ENCODE results near the gene PFDN6. TPM values are rescaled to one million over a fixed set of nuclear protein-coding genes. Genes with fewer than 3 reads are reported as not detected.

The PFDN6 gene
- total and polyA plus RNA-seq, 10 of the 15 experiments (the other 5 are each of a cell fraction or from before 2014, with no cell fraction given) = 3.1 to 168 (median 82.6) TPM

GRCh38 chr6:33289784-33290315 is 449 bp downstream of the PFDN6 start (continued):
- TF ChIP-seq ZNF592 (IDR thresholded peaks at IDR 0.05) (no peak), TCF12 (IDR thresholded peaks at IDR 0.05; ENCODE audit: low read depth, low read length) (no peak)

GRCh38 chr6:33290459-33290858 is 1.1 kb downstream of the PFDN6 start:
- FAIRE-seq (no peak), ATAC-seq (no peak), DNase-seq (ENCODE audit: low read depth, low spot score) (no peak)
- CTCF ChIA-PET = interaction anchor here (1.1 to 5.0 kb wide), 3 partner anchors 11 to 105 kb away, joined by 3 to 28 read pairs (median 3); partner anchors contain the start of gene B3GALT4
- peak overlapping the region; percentile 80 for H3K4me2 ChIP-seq (ENCODE audit: control insufficient read depth, insufficient read depth)
- SMC1A ChIA-PET (ENCODE audit: uncharacterized antibody, unreplicated experiment) = interaction anchor here (2.8 to 4.4 kb wide), 2 partner anchors 13 to 19 kb away, joined by 8 to 25 read pairs; partner anchors contain the start of genes B3GALT4, RPS18 and VPS52
- H3K27me3 ChIP-seq (replicated peaks in 1 of 2; ENCODE audit: control insufficient read depth in 2 of 2, insufficient read depth in 2 of 2, low read length in 1 of 2) = no peaks in the 10 kb centered on the region
- H4K20me1 ChIP-seq (ENCODE audit: control insufficient read depth, insufficient read depth) = no peaks in the 10 kb centered on the region
- no TSS peak for BruUV-seq (replicated peaks)
- TF ChIP-seq ASH2L (IDR thresholded peaks at IDR 0.05; ENCODE audit: borderline replicate concordance, low read depth) (no peak), REST (IDR thresholded peaks at IDR 0.05; ENCODE audit: low read depth, low read length) (no peak), POLR2AphosphoS2 (IDR thresholded peaks at IDR 0.05; ENCODE audit: low read depth, low read length) (no peak), BCLAF1 (IDR thresholded peaks at IDR 0.05) (no peak)
- H3K27ac ChIP-seq (ENCODE audit: control insufficient read depth, insufficient read depth) = peak overlapping the region; percentile 74
- peaks cover 0 to 21% of the 10 kb centered on the region in 2 experiments; a peak in 3 of 4 replicates for H3K36me3 ChIP-seq (ENCODE audit: control insufficient read depth in 2 of 2, insufficient read depth in 2 of 2, low read length in 1 of 2)
- H3K9ac ChIP-seq (ENCODE audit: control insufficient read depth, insufficient read depth, low read length) = peak overlapping the region; percentile 73
- peak overlapping the region; percentile 78 for H3K4me3 ChIP-seq
- RAD21 ChIA-PET (ENCODE audit: unreplicated experiment) = interaction anchor here (1.0 to 2.6 kb wide), 3 partner anchors 9 to 55 kb away, joined by 4 to 11 read pairs (median 11); no protein-coding TSS in a partner anchor
- in situ Hi-C loops (cut with MboI) (no loop called here), intact Hi-C loops (cut with micrococcal nuclease; ENCODE audit: unreplicated experiment) (no loop called here)
- POLR2A ChIA-PET = interaction anchor here (0.9 to 3.5 kb wide), 5 partner anchors 8 to 23 kb away, joined by 3 to 60 read pairs (median 24); partner anchors contain the start of genes B3GALT4, RGL2, RPS18 and TAPBP
- no peaks in the 10 kb centered on the region for H3K4me1 ChIP-seq (ENCODE audit: control insufficient read depth, insufficient read depth, low read length)
- no peak overlapping the region for H2AFZ ChIP-seq (ENCODE audit: control insufficient read depth, low read depth, low read length)
- no peaks in the 10 kb centered on the region for H3K9me3 ChIP-seq (replicated peaks; ENCODE audit: control insufficient read depth, insufficient read depth, low read length)
- 74% methylated on average over 6 of the region's 7 CpGs for WGBS (ENCODE audit: insufficient coverage, insufficient replicate concordance, low lambda C conversion rate, missing lambda C conversion rate)
- peaks cover 31% of the 10 kb centered on the region for H3K79me2 ChIP-seq (ENCODE audit: control insufficient read depth, insufficient read depth, low read length)
